Measurements from ENCODE around the gene CUL9.

The CUL9 gene

GRCh38 chr6:43200541-43200940 lies 18.5 kb downstream of the CUL9 start:
- no peak for DNase-seq
- ATAC-seq, result no peak

GRCh38 chr6:43202451-43202850 lies 20.5 kb downstream of the CUL9 start:
- DNase-seq, result no peak
- no peak for ATAC-seq

GRCh38 chr6:43203029-43203717 lies 21.2 kb downstream of the CUL9 start:
- peak; percentile 38 for ATAC-seq
- no peak for DNase-seq

- DNase-seq (no peak), ATAC-seq (no peak)
Observed at GRCh38 chr6:43203718-43204095, 21.7 kb downstream of the CUL9 start.

GRCh38 chr6:43204271-43205105 lies 22.5 kb downstream of the CUL9 start:
- DNase-seq (no peak), ATAC-seq (no peak)

GRCh38 chr6:43205849-43206248 lies 23.9 kb downstream of the CUL9 start:
- DNase-seq, result no peak
- ATAC-seq, result no peak

- no peak for DNase-seq
Observed at GRCh38 chr6:43207286-43207685, 25.3 kb downstream of the CUL9 start.

GRCh38 chr6:43211955-43212354 lies 30.0 kb downstream of the CUL9 start:
- no peak for DNase-seq
- ATAC-seq, result no peak

More at GRCh38 chr6:43207286-43207685, 25.3 kb downstream of the CUL9 start:
- ATAC-seq, result no peak

GRCh38 chr6:43213431-43213830 lies 31.4 kb downstream of the CUL9 start:
- no peak for DNase-seq
- no peak for ATAC-seq

- ATAC-seq (no peak), DNase-seq (no peak)
Observed at GRCh38 chr6:43215066-43215465, 33.1 kb downstream of the CUL9 start.

- DNase-seq, result no peak
- no peak for ATAC-seq
Observed at GRCh38 chr6:43216200-43216599, 34.2 kb downstream of the CUL9 start.

GRCh38 chr6:43217351-43217750 lies 35.4 kb downstream of the CUL9 start:
- DNase-seq (no peak), ATAC-seq (no peak)

GRCh38 chr6:43219119-43219518 lies 37.1 kb downstream of the CUL9 start:
- no peak for DNase-seq
- no peak for ATAC-seq

- ATAC-seq, result no peak
Observed at GRCh38 chr6:43219814-43220213, 37.8 kb downstream of the CUL9 start.

GRCh38 chr6:43220439-43220951 lies 38.5 kb downstream of the CUL9 start:
- ATAC-seq (no peak), DNase-seq (no peak)

More at GRCh38 chr6:43219814-43220213, 37.8 kb downstream of the CUL9 start:
- DNase-seq, result no peak

GRCh38 chr6:43221046-43221972 lies 39.3 kb downstream of the CUL9 start:
- ATAC-seq (no peak), DNase-seq (no peak)

GRCh38 chr6:43222418-43223059 lies 40.5 kb downstream of the CUL9 start:
- no peak for ATAC-seq

GRCh38 chr6:43223175-43223574 lies 41.2 kb downstream of the CUL9 start:
- DNase-seq (no peak), ATAC-seq (no peak)

More at GRCh38 chr6:43222418-43223059, 40.5 kb downstream of the CUL9 start:
- DNase-seq, result no peak

GRCh38 chr6:43226192-43226851 lies 44.3 kb downstream of the CUL9 start:
- no peak for DNase-seq
- ATAC-seq, result no peak

- ATAC-seq (peak; percentile 88), DNase-seq (peak; percentile 87)
Observed at GRCh38 chr6:43228951-43229802, 47.2 kb downstream of the CUL9 start, which contains the start of gene DNPH1. TSS of gene DNPH1 (minus strand) at chr6:43229481. CDS start at chr6:43229456, 25 bp downstream.

Measured in stimulated activated naive CD8-positive, alpha-beta T cell treated with anti-CD3 and anti-CD28 coated beads, Interleukin-15, Interleukin-2, amounts not matched to agents 100 U/mL and 50 U/mL, for 24 hours (primary cell).